Stimulated activated CD8-positive, alpha-beta memory T cell treated with anti-CD3 and anti-CD28 coated beads, Interleukin-12 subunit alpha, Interleukin-12 subunit beta, amount 100 ng/mL, for 1 hour (primary cell): ENCODE measurements around the gene PRR7.
"Not testable (repeated sequence)": the region's sequence is repeated elsewhere in the genome, so short reads cannot be mapped to it uniquely, and the experiment has no call there.

ENCODE experiments used
- DNase-seq: peaks from one replicate; pipeline ENCODE4 v3.0.0-alpha.2; 2020; ENCODE audit warnings: low read depth

PRR7 gene

GRCh38 chr5:177484902-177485549 is 38.4 kb downstream of the PRR7 start:
- DNase-seq: no peak

GRCh38 chr5:177485753-177486152 is 39.1 kb downstream of the PRR7 start:
- not testable (repeated sequence) for DNase-seq

GRCh38 chr5:177486256-177486655 is 39.6 kb downstream of the PRR7 start:
- no peak for DNase-seq

GRCh38 chr5:177487144-177487543 is 40.5 kb downstream of the PRR7 start:
- no peak for DNase-seq

- no peak for DNase-seq
These were observed 41.4 kb downstream of the PRR7 start for GRCh38 chr5:177487975-177488374.

- DNase-seq: no peak
These were observed 42.6 kb downstream of the PRR7 start for GRCh38 chr5:177489119-177489716.

GRCh38 chr5:177490311-177490991 is 43.8 kb downstream of the PRR7 start:
- DNase-seq: no peak

- no peak for DNase-seq
These were observed 44.4 kb downstream of the PRR7 start for GRCh38 chr5:177490992-177491391.

- no peak for DNase-seq
These were observed 44.9 kb downstream of the PRR7 start for GRCh38 chr5:177491429-177491945.

- DNase-seq: no peak
These were observed 45.6 kb downstream of the PRR7 start for GRCh38 chr5:177491983-177492746.

- no peak for DNase-seq
These were observed 46.2 kb downstream of the PRR7 start for GRCh38 chr5:177492841-177493240.

GRCh38 chr5:177493795-177494345 is 47.3 kb downstream of the PRR7 start:
- DNase-seq: no peak

- DNase-seq: no peak
These were observed 48.0 kb downstream of the PRR7 start for GRCh38 chr5:177494346-177495195.

GRCh38 chr5:177495243-177496060 is 48.8 kb downstream of the PRR7 start:
- DNase-seq: no peak

- DNase-seq: no peak
These were observed 49.6 kb downstream of the PRR7 start for GRCh38 chr5:177496070-177496726.

GRCh38 chr5:177496727-177497291 is 50.2 kb downstream of the PRR7 start:
- DNase-seq: no peak

GRCh38 chr5:177497292-177498012 is 50.8 kb downstream of the PRR7 start, which contains the start of gene PDLIM7:
PDLIM7 (minus strand) TSS chr5:177497604; CDS start chr5:177496512, 1,092 bp downstream.
- DNase-seq: peak; percentile 86

GRCh38 chr5:177498013-177498787 is 51.6 kb downstream of the PRR7 start:
- DNase-seq: no peak
